Endodermal cell (in vitro differentiated cells): ENCODE measurements around the gene SEPTIN10. TPM values are rescaled to one million over a fixed set of nuclear protein-coding genes. Genes with fewer than 3 reads are reported as not detected.

Experiments
- DNase-seq: peaks from one replicate; pipeline ENCODE4 v3.0.0-alpha.2; 2017
- H3K27ac ChIP-seq: 2 replicates; pipeline ENCODE4 v1.5.1; 2013; ENCODE audit warnings: mild to moderate bottlenecking, low read depth, low read length, moderate library complexity
- H3K27me3 ChIP-seq: 2 replicates; pipeline ENCODE4 v1.6.1; 2013; ENCODE audit warnings: mild to moderate bottlenecking, low read length, moderate library complexity; ENCODE audit not compliant: insufficient read depth, control insufficient read depth, poor library complexity, severe bottlenecking
- H3K36me3 ChIP-seq: 2 replicates; pipeline ENCODE4 v1.7.0; 2013; ENCODE audit warnings: mild to moderate bottlenecking, low read length, moderate library complexity; ENCODE audit not compliant: control insufficient read depth, insufficient read depth
- H3K4me1 ChIP-seq: one replicate; pipeline ENCODE4 v1.7.0; 2013; ENCODE audit warnings: low read length; ENCODE audit not compliant: control insufficient read depth, insufficient read depth
- H3K4me3 ChIP-seq: 2 replicates; pipeline ENCODE4 v1.5.1; 2013; ENCODE audit warnings: mild to moderate bottlenecking, low read length, moderate library complexity
- H3K9ac ChIP-seq: 2 replicates; pipeline ENCODE4 v1.6.1; 2013; ENCODE audit warnings: mild to moderate bottlenecking, low read length, moderate library complexity; ENCODE audit not compliant: poor library complexity, severe bottlenecking; ENCODE audit errors: extremely low read depth
- H3K9me3 ChIP-seq: 2 replicates; pipeline ENCODE4 v1.6.1; 2013; ENCODE audit warnings: mild to moderate bottlenecking, low read length, moderate library complexity; ENCODE audit not compliant: control insufficient read depth
- H3K27ac Mint-ChIP-seq: 2 replicates; pipeline ENCODE4 v1.8.0; 2020; ENCODE audit warnings: mixed read lengths
- H3K27me3 Mint-ChIP-seq: 2 replicates; pipeline ENCODE4 v1.8.0; 2021; ENCODE audit warnings: mild to moderate bottlenecking, mixed read lengths; ENCODE audit not compliant: insufficient read depth
- H3K36me3 Mint-ChIP-seq: 2 replicates; pipeline ENCODE4 v1.8.0; 2020; ENCODE audit warnings: low read depth, mixed read lengths
- H3K4me1 Mint-ChIP-seq: 2 replicates; pipeline ENCODE4 v1.8.0; 2020; ENCODE audit warnings: mixed read lengths
- H3K4me3 Mint-ChIP-seq: 2 replicates; pipeline ENCODE4 v1.8.0; 2020; ENCODE audit warnings: mild to moderate bottlenecking, moderate library complexity, mixed read lengths
- H3K9me3 Mint-ChIP-seq: 2 replicates; pipeline ENCODE4 v1.8.0; 2020; ENCODE audit warnings: mild to moderate bottlenecking, mixed read lengths
- WGBS, 2 experiments: methylation state at CpG; one replicate each; pipeline versions ENCODE4 v1.1.5 to v1.1.7; 2013; ENCODE audit warnings: missing lambda C conversion rate in 2 of 2, mixed read lengths in 1 of 2; ENCODE audit not compliant: insufficient coverage in 1 of 2, insufficient read length in 1 of 2; 5-methylcytosine and 5-hydroxymethylcytosine counted together
- total RNA-seq, 2 donors: library from RNA; stranded (reverse); fragmentation: NEBNext Ultra II Directional in 1 of 2; extraction: Animal tissue kit (Norgen Biotek cat#: 25700) in 1 of 2; gene quantifications; 2 replicates in 1 of 2; 3 replicates in 1 of 2; pipeline ENCODE4 v1.2.1, GENCODE V29; 2021
- TF ChIP-seq, protein P1 (sequence below): fragments of 200-600 bp; sonication (generic); conservative IDR thresholded peaks from 2 replicates; pipeline ENCODE4 v1.5.0; 2021; ENCODE audit warnings: antibody characterized with exemption, mild to moderate bottlenecking

The SEPTIN10 gene
- total RNA-seq, 2 donors from 2014 or later: 103 to 120 TPM

DNA sequence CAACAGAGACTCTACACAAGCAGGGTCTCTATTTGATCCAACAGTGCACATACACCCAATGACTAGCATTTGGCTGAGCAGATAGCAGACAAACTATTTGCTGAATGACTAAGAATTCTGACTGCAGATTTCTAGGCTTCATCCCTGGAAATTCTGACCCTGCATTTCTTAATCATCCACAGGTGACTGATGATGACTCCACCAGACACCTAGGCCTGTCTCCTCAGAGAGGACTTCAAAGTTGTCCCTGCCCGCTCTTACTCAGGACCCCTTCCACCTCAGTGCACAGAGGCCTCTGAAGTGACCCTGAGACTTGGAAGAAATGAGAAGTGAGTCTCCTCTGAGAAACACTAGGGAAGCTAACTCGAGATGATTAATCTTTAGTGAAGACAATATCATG is 51.3 kb downstream of the SEPTIN10 start:
- Mint-ChIP-seq H3K9me3 (no peaks in the 10 kb centered on the region), H3K4me3 (no peak overlapping the region), H3K4me1 (peaks cover 12% of the 10 kb centered on the region), H3K27ac (no peak overlapping the region), H3K36me3 (peaks cover 60% of the 10 kb centered on the region), H3K27me3 (no peaks in the 10 kb centered on the region)
- 93 to 94% methylated on average over 2 of the region's 2 CpGs for WGBS, 2 experiments
- H3K27me3 ChIP-seq: no peaks in the 10 kb centered on the region
- peaks cover 59% of the 10 kb centered on the region for H3K36me3 ChIP-seq
- H3K4me3 ChIP-seq: no peak overlapping the region
- no peak overlapping the region for H3K9ac ChIP-seq
- DNase-seq: no peak
- H3K4me1 ChIP-seq: no peaks in the 10 kb centered on the region
- H3K9me3 ChIP-seq: no peaks in the 10 kb centered on the region
- H3K27ac ChIP-seq: no peak overlapping the region
- TF ChIP-seq, protein P1, sequence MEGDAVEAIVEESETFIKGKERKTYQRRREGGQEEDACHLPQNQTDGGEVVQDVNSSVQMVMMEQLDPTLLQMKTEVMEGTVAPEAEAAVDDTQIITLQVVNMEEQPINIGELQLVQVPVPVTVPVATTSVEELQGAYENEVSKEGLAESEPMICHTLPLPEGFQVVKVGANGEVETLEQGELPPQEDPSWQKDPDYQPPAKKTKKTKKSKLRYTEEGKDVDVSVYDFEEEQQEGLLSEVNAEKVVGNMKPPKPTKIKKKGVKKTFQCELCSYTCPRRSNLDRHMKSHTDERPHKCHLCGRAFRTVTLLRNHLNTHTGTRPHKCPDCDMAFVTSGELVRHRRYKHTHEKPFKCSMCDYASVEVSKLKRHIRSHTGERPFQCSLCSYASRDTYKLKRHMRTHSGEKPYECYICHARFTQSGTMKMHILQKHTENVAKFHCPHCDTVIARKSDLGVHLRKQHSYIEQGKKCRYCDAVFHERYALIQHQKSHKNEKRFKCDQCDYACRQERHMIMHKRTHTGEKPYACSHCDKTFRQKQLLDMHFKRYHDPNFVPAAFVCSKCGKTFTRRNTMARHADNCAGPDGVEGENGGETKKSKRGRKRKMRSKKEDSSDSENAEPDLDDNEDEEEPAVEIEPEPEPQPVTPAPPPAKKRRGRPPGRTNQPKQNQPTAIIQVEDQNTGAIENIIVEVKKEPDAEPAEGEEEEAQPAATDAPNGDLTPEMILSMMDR: no peak

DNA sequence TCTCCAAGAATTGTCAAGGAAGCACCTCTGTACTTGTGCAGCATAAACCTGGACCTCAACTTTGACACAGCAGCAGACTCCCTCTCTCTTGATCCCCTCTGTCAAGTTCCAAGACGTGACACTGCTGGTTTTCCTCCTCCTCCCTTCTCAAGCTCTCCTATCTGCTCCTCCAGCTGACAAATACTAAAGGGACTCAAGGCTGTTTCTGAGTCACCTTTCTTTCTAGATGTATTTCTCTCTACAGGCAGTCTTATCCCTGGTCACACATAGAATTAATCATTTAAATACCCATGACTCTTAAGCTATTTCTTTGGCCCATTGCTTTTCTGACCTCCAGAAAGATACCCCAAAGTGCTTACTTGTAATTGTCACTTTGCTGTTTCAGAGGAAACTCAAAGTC is 53.5 kb downstream of the SEPTIN10 start:
- TF ChIP-seq, protein P1: no peak
- Histone ChIP-seq H3K4me1 (no peaks in the 10 kb centered on the region), H3K27ac (no peak overlapping the region), H3K27me3 (no peaks in the 10 kb centered on the region), H3K9me3 (no peaks in the 10 kb centered on the region), H3K9ac (no peak overlapping the region), H3K4me3 (no peak overlapping the region), H3K36me3 (peaks cover 51% of the 10 kb centered on the region)
- no peaks in the 10 kb centered on the region for H3K27me3 Mint-ChIP-seq
- WGBS, 2 experiments: 83 to 89% methylated on average over 1 of the region's 1 CpG
- H3K36me3 Mint-ChIP-seq: peaks cover 58% of the 10 kb centered on the region
- H3K4me3 Mint-ChIP-seq: no peak overlapping the region
- H3K4me1 Mint-ChIP-seq: peaks cover 13% of the 10 kb centered on the region
- no peak for DNase-seq
- no peaks in the 10 kb centered on the region for H3K9me3 Mint-ChIP-seq
- no peak overlapping the region for H3K27ac Mint-ChIP-seq

DNA sequence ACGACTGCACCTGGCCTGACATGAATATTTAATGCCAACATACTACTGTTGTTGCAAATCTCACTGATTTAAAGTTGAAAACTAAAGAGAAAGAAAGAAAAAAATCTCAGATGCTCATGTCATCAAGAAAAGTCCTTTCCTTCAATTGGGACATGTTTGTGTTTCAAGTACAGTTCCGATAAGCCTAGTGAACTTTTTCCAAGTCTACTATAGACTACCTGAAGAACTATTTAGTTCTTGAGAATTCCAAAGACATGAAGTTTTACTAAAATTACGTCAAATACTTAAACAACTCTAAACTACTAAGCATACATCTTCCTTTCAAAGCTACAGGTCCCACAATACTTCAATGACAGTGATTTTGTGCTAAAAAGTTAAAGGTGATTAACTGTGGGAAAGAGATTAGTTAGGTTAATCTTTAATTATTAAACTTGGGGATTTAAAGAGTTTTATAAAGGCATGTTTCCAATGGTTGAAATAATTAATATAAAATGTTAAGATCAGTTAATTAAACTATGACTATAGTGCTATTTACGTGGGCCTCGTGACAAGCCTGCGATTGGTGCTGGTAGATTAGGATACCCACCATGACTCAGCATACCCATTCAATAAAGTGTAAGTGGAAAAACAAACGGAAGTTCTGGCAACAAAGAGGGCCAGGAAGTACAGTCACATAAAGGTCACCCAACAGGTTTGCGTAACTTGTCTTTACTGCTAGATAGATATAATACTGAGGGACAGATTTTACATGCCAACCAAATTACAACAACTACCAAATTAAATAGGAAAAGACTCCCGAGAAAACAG is 55.5 kb downstream of the SEPTIN10 start:
- H3K4me1 Mint-ChIP-seq: peaks cover 15% of the 10 kb centered on the region
- no peak overlapping the region for H3K4me3 Mint-ChIP-seq
- peaks cover 56% of the 10 kb centered on the region for H3K36me3 Mint-ChIP-seq
- Histone ChIP-seq H3K4me1 (no peaks in the 10 kb centered on the region), H3K4me3 (no peak overlapping the region), H3K36me3 (peaks cover 51% of the 10 kb centered on the region), H3K9me3 (no peaks in the 10 kb centered on the region), H3K27me3 (no peaks in the 10 kb centered on the region), H3K9ac (no peak overlapping the region), H3K27ac (no peak overlapping the region)
- peak overlapping the region; percentile 27 for H3K27ac Mint-ChIP-seq
- TF ChIP-seq, protein P1: no peak
- no peaks in the 10 kb centered on the region for H3K9me3 Mint-ChIP-seq
- 78 to 87% methylated on average over 3 to 9 of the region's 9 CpGs for WGBS, 2 experiments
- no peaks in the 10 kb centered on the region for H3K27me3 Mint-ChIP-seq
- no peak for DNase-seq
